G401.6 (cell line): Measurements from ENCODE around the gene SYMPK.
"Not testable (repeated sequence)": the region's sequence is repeated elsewhere in the genome, so short reads cannot be mapped to it uniquely, and the experiment has no call there.

Experiments used
- FAIRE-seq: peaks from 2 replicates; lab custom pipeline; 2012; peaks lifted over from hg19 to GRCh38; lab: Jason Lieb, UNC

SYMPK gene

DNA sequence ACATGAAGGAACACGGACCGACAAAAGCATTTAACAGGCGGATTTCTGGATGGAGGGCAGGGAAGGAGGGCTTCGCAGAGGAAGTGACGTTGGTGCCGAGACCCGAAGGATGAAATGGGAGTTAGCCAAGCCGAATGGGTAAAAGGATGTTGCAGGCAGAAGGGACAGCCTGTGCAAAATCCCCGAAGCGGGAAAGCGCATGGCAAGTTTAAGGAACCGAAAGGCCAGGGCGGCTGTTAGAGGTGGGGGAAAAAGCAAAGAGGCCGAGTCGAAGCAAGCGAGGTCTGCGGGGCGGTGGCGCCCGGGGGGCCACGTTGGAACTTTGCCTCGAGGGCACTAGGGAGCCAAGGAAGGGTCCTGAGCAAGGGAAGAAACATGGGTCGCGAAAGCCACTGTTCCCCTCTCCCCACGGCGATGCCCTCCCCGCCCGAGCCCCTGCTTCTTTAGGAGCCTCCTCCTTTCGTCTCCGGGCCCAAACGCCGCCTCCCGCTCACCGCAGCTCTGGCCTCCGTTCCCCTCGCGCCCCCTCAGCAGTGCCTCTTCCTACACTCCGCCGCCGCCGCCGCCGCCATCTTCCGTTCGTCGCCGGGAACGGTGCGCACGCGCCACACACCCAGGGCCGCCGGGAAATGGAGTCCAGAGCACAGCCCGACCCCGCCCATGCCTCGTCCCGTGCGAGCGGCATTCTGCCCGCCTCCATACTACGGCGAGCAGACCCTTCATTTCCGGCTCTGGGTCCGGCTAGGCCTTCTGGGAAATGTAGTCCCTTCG, at the start of gene SYMPK:
Gene SYMPK, minus strand, starts transcription at position 584 of the 771 bp plus-strand sequence. CDS start 8,652 bp downstream, outside the sequence.
- peak; percentile 98 for FAIRE-seq

DNA sequence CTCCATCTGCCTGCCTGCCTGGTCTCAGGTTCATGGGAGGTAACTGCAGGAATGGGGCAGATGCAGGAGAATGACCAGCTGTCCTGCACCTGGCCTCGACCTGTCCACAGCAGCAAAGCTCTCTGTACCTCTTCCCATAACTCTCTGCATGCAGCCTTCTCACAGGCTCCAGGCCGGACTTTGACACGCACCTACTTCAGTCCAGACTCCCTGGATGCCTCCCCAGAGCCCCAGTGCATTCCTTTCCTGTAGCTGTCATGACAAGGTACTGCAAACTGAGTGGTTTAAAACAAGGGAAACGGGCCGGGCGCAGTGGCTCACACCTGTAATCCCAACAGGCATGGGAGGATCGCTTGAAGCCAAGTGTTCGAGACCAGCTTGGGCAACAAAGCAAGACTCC, 48.3 kb upstream of the SYMPK start:
- no peak for FAIRE-seq

DNA sequence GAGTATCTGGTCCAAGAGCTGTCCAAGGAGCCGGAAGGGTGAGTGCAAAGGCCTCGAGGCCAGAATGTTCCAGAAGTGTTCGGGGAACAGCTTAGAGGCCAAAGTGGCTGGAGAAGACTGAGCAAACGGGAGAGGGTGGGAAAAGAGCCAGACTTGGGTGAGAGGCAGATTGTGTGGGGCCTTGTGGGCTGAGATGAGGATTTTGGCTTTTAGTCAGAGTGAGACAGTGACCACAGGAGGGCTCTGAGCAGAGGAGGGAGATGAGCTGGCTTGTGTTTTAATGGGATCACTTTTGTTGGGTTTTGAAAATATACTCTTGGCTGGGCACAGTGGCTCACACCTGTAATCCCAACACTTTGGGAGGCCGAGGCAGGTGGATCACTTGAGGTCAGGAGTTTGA, 46.0 kb upstream of the SYMPK start:
- FAIRE-seq, result no peak

DNA sequence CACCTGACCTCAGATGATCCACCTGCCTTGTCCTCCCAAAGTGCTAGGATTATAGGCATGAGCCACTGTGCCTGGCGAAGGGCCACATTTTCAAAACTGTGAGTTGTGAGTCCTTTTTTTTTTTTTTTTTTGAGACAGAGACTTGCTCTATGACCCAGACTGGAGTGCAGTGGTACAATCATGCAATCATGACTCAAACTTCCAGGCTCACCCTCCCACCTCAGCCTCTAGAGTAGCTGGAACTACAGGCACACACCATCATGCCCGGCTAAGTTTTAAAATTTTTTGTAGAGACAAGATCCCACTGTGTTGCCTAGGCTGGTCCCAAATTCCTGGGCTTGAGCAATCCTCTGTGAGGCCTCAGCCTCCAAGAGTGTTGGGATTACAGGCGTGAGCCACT, 43.3 kb upstream of the SYMPK start:
- FAIRE-seq, result no peak

DNA sequence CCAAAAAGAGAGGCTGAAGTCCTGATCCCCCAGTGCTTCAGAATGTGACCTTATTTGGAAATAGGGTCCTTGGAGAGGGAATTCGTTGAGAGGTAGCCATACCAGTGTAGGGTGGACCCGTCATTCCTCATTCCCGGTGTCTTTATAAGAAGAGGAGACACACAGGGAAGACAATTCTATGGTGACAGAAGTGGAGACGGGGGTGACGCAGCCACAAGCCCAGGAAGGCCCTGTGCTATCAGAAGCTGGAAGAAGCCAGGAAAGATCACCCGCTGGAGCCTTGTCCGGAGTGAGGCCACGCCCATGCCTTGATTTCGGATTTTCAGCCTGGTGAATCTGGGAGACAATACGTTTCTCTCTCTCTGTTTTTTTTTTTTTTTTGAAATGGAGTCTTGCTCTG, 42.1 kb upstream of the SYMPK start:
- FAIRE-seq, result no peak

DNA sequence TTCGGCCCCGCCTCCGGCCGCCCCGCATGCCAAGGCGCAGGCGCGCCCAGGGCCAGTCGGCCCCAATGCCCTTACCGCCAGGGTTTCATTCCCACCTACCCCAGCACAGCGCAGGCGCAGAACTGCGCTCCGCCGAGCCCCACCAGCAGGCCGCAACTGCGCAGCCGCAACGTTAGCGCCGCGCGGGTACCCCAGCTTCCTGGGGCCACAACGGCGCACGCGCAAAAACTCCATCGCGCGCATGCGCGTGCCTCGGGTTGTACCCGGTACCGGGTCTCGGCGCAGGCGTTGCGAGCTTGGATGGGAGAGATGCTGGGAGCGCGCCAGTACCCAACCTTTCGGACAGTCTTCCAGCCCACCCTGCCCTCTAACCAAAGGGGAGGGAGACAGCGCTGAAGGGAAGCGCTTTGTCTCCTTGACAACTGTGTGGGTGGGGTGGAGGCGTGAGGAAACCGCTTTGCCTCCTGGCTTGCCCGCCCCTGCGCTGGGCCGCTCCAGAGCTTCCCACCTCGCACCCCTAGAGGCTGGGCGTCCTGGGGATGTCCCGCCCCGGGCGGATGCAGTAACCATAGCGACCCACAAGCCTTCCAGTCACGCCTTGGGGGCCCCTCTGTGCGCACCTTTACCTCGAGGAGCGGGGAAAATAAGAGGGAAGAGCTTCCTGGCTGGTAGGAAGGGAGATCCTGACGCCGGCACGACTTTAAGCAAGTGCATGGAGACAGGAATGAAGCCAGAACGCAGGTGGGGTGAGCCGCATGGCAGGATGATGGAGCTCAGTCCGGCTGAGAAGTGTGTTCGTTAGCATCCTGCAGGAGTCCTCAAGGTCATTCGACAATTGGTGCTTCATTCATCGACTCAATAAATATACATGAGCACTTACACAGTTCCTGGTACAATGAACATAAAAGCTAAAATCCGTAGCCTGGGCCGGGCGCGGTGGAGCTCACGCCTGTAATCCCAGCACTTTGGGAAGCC, 40.0 kb upstream of the SYMPK start:
- peak; percentile 94 for FAIRE-seq

DNA sequence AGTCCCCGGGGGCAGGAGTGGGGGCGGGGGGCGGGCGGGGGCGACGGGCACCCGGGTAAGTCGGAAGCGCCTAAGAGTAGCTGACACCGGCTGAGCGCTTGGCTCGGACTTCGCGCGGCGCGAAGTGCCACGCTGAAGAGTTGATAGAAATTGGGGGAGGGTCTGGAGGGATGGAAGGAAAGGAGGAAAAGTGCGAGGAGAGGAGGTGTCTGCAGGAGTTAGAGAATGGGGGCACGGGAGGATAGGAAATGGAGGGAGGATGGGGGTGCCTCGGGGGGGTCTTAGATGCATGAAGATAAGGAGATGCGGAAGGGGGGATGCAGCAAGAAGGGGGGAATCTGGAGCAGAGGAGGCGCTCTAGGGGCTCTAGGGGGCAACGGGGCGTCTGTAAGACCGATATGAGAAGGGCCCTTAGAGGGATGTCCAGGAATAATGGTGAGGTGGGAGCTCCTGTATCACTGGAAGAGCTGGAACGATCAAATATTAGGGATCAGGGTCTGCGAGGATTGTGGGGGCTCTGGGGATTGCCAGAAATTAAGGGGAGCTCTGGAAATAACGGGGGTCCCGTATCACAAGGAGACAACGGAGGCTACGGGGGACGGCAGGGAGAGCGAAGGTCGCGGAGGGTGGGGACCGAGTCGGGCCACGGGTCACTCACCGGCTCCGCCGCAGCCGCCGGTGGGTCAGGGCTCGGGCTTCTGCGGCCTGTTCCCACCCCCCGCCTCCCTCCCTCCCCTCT, 39.1 kb upstream of the SYMPK start, which contains the start of gene MYPOP:
Gene MYPOP, minus strand, starts transcription at position 702 of the 739 bp plus-strand sequence. CDS start 840 bp downstream, outside the sequence.
- FAIRE-seq, result no peak

DNA sequence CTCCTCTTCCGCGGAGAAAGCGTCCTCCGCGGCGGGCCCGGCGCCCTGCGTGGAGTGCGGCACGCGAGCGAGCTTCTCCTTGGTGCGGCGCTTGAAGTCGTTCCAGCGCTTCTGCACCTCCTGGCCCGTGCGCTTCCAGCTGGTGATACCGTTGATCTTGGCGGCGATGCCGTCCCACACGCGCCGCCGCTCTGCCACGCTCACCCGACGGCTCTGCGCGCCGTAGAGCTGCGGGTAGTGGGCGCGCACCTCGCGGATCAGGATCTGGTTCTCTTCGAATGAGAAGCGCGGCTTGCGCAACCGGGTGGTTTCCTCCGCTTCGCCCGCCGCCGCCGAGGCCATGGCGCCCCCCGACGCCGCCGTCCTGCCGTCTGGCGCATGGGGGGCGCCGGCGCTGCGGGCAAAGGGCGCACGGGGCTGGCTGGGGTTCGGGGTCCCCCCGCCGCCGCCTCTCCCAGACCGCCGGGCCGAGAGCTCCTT, 38.5 kb upstream of the SYMPK start:
- no peak for FAIRE-seq

DNA sequence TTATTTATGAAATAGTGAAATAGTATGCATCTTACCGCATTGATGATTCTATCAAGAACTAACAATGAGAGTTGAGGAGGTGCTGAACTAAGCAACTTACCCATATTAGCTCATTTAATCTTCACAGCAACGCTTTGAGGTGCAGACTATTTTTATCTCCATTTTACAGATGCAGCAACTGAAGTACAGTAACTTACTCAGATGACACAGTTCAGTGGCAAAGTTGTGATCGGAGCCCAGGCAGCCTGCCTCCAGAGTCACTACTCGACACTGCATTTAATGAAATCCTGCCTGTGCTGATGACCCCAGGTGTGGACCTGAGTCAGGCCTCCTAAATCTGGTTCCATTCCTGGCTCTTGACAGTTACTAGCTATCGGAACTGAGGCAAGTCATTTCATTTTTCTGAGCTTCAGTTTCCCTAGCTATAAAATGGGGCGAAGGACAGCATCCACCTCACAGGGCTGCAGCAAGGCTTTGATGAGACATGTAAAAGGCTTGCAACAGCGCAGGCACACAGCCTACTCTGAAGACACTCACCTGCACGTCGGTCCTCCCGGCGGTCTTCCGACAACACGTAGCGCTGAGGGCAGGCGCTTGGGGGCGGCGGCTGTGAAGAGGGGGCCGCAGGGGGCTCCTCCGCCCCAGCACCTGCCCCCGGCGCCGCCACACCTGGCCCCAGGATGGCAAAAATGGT, 37.9 kb upstream of the SYMPK start:
- no peak for FAIRE-seq

DNA sequence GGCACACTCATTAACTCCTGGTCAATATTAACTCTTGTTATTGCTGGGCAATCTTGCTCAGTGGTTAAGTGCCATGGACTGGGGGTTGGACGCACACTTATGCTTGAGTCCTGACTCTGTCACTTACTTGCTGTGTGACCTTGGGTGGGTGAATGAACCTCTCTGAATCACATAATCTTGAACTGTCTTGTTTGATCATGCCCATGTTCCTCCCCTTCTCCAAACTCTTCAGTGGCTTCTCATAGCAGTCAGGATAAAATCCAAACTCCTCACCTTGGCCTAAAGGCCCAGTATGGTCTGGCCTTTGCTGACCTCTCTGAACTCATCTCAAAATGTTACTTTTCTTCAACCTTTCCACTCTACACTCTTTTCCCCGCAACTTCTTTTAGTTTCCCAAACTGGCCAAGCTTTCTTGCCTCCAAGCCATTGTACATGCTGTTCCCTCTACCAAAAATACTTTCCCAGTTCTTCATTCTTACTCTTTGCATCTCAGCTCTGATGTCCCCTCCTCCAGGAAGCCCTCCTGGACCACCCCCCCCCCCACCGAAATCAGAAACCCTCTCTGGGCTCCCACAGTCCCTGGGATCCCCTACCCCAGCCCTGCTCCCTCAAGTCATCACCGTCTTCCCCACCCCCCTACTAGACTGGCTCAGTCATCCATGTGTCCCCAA, 37.1 kb upstream of the SYMPK start:
- no peak for FAIRE-seq

DNA sequence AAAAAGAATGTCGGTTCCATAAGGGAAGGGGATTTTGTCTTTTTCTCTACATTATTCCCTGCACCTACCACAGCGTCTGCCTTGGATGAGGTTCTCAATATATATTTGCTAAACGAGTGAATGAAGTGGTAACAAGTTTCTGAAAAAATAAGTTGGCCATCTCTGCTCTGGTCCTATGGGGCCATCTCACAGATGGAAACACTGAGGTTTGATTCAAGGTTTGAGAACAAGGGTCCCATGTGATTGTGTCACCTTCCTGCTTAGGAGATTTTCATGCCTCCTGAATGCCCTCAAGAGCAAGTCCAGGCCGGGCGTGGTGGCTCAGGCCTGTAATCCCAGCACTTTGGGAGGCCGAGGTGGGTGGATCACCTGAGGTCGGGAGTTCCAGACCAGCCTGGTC, 36.3 kb upstream of the SYMPK start:
- no peak for FAIRE-seq

DNA sequence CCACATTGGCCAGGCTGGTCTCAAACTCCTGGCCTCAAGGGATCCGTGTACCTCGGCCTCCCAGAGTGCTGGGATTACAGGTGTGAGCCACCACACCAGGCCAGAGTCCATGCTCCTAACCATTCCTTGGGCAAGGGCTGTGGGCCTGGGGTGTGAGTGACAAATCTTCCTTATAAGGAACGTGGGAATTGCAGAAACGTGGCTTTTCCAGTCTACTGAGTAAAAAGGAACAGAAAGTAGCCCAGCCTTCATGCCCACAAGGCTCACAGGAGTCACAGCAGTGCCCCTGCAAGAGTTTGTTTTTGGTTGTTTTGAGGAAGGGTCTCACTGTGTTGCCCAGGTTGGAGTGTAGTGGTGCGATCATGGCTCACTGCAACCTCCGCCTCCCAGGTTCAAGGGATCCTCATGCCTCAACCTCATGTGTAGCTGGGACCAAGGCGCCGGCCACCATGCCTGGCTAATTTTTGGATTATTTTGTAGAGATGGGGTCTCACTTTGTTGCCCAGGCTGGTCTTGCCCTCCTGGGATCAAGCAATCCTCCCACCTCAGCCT, 34.4 kb upstream of the SYMPK start:
- no peak for FAIRE-seq

DNA sequence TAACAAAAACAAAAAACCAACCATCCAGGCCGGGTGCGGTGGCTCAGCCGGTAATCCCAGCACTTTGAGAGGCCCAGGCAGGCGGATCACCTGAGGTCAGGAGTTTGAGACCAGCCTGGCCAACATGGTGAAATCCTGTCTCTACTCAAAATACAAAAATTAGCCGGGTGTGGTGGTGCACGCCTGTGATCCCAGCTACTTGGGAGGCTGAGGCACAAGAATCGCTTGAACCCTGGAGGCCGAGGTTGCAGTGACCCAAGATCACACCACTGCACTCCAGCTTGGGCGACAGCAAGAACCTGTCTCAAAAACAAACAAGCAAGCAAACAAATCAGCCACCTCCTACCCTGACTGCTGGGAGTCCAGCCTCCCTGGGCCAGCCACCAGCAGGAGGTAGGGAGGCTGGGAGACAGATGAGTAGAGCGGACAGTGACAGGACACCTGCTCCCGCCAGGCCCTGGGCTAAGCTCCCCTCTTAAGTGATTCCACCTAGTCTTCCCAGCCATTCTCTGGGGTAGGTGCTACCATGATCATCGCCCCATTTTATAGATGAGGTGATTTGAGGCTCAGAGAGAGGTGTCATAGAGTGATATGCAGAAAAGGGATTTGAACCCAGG, 33.1 kb upstream of the SYMPK start:
- not testable (repeated sequence) for FAIRE-seq

DNA sequence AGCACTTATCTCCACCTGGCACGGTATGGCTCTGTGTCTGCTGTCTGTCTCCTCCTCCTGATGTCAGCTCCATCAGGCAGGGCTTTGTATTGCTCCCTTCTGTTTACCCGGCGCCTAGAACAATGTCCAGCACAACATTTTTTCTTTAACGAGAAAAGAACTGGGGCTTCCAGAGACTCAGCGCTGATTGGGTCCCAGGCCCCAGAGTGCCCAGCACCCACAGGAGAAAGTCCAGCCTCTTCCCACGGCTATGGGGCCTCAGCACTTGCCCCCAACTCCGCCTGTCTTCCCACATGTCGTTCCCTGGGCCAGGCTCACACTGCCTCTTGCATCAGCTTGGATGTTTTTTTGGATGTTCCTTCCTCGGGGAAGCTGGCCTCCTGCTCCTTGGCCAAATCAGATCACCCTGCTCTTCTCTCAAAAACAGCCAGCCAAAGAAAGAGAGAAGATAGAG, 32.6 kb upstream of the SYMPK start:
- no peak for FAIRE-seq

DNA sequence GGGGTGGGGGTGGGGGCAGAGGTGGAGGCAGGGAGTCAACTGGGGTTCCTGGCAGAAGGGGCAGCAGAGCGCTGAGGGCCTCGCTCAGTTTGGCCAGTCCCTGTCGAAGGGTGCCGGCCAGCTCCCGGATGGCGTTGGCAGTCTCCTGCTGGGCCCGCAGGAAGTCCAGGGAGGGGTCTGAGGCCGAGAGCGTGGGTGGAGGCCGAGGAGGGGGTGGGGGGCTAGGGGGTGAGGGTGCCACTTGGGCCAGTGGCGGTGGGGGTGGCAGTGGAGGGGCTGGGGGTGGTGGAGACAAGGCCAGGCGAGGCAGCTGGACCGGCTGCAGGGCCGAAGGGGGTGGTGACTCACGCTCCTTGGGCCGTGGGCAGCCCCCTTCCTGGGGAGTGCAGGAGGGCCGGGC, 27.9 kb upstream of the SYMPK start:
- no peak for FAIRE-seq

DNA sequence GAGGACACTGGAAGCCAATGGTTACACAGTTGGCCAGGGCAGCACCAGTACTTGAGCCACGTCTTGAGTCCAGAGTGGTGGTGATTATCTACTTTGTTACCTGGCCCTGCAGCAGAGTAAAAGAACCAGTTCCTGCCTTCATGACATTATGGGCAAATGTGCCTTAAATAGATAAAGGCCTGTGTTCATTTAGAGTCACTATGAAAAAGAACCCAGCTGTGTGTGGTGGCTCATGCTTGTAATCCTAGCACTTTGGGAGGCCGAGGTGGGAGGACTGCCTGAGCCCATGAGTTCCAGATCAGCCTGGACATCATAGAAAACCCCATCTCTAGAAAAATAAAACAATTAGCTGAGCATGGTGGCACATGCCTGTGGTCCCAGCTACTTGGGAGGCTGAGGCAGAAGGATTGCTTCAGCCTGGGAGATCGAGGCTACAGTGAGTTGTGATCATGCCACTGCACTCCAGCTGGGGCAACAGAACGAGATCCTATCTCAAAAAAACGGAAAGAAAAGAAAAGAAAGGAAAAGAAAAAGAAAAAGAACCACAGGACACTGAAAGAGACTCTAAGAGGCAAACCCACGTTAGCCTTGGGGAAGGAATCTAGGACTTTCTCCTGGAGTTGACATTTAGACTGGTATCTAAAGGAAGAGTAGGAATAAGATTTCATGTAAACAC, 26.4 kb upstream of the SYMPK start:
- FAIRE-seq, result no peak

DNA sequence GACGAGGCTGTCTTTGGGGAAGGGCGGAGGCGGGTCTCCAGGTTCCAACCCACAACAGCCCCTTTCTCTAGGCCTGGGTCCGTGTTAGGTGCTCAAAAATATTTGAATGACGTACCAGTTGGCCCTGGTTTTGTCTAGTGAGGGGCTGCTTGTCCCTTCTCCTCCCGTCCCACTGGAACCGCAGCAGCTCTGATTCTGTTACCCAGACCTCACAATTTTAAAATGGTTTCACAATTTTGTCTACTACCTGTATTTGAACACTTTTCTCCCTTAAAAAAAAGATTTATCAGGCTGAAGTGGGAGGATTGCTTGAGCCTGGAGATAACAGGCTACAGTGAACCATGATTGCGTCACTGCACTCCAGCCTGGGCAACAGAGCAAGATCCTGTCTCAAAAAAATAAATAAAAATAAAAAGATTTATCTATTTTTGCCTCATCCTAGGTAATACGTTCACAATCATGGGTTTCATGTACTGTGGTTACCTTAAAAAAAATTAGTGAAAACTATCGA, 24.3 kb upstream of the SYMPK start:
- no peak for FAIRE-seq

DNA sequence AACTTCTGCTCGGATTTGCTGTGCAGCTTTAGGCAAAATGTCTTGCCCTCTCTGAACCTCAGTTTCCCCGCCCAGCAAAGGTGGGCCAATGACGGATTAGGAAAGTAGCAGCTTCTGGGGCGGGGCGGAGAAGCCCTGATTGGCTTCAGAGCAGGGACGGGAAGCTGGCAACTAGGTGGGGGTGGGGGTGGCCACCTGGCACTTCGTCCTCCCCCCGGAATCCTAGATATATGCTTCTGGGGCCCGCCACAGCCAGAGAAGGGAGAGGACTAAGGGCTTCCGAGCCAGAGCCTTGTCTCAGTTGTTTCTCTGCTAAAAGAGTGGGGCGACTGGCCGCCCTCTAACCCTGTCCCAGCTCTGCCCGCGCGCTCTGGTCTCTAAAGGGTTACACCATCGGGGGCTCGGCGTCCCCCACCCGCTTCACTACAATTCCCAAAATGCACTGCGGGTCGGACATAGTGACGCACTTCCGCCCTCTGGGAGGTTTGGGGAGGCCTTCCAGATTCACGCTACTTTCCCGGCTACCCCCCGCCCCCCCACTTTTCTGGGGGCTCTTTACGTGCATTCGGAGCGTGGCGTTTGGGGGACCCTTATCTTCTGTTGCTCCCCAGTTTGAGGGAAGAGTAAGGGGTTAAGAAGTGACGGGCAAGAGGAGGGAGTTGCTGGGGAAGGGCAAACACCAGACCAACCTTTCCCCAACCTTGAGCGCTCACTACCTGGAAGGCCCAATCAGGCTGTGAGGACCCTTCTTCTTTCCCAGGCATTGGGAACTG, 23.7 kb upstream of the SYMPK start:
- FAIRE-seq, result peak; percentile 89
